DMS79 (cell line): ENCODE results near the gene PCDHGB1.
"Not testable (repeated sequence)": the region's sequence is repeated elsewhere in the genome, so short reads cannot be mapped to it uniquely, and the experiment has no call there.

Source experiments
- DNase-seq: peaks from one replicate; lab custom pipeline; 2025; lab: John Stamatoyannopoulos, UW

PCDHGB1 gene

GRCh38 chr5:141383345-141383744 is 33.4 kb downstream of the PCDHGB1 start:
- DNase-seq, result no peak

- DNase-seq, result no peak
These were observed 34.8 kb downstream of the PCDHGB1 start for GRCh38 chr5:141384471-141385267.

- DNase-seq, result not testable (repeated sequence)
These were observed 37.8 kb downstream of the PCDHGB1 start, which contains the start of gene PCDHGB4 for GRCh38 chr5:141387557-141388311. PCDHGB4 (plus strand) TSS chr5:141387698; CDS start chr5:141387885, 187 bp downstream.

GRCh38 chr5:141388661-141389060 is 38.8 kb downstream of the PCDHGB1 start:
- no peak for DNase-seq

GRCh38 chr5:141389153-141390042 is 39.5 kb downstream of the PCDHGB1 start:
- DNase-seq, result no peak

- no peak for DNase-seq
These were observed 42.7 kb downstream of the PCDHGB1 start, which contains the start of gene PCDHGA8 for GRCh38 chr5:141392429-141393198. PCDHGA8 (plus strand) TSS chr5:141392633; CDS start chr5:141392814, 181 bp downstream.

GRCh38 chr5:141393267-141393666 is 43.4 kb downstream of the PCDHGB1 start:
- no peak for DNase-seq

- not testable (repeated sequence) for DNase-seq
These were observed 44.7 kb downstream of the PCDHGB1 start for GRCh38 chr5:141394401-141395187.

GRCh38 chr5:141397756-141398551 is 48.1 kb downstream of the PCDHGB1 start, which contains the start of gene PCDHGB5:
PCDHGB5 (plus strand) TSS chr5:141397947; CDS start chr5:141398128, 181 bp downstream.
- DNase-seq, result not testable (repeated sequence)

GRCh38 chr5:141398608-141399007 is 48.7 kb downstream of the PCDHGB1 start:
- DNase-seq, result no peak

GRCh38 chr5:141399555-141400258 is 49.8 kb downstream of the PCDHGB1 start:
- no peak for DNase-seq
